Measurements from ENCODE around the gene FOXK1. TPM values are rescaled to one million over a fixed set of nuclear protein-coding genes. Genes with fewer than 3 reads are reported as not detected.

FOXK1 gene
- total RNA-seq, 2 experiments from 2014 or later, result 67.8 to 68.1 TPM

DNA sequence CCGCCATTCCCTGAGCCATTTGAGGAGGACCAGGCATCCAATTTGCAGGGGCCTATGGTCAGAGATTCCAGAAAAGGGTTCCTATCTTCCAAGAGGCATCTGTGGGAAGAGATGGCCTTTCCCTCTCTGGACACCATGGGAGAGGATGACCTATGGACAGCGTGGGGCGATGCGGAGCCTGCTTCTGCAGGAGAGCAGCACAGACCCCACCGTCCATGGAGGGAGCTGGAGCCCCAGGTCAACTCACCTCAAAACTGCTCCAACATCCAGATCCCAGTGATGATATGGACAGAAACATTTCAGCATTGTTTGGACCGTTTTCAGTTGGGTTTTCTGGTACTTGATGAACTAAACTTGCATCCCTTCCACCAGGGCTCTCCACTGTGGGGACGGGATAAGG, 34.0 kb upstream of the FOXK1 start:
- Mint-ChIP-seq H3K4me3 (no peak overlapping the region), H3K27ac (no peak overlapping the region), H3K27me3 (no peaks in the 10 kb centered on the region), H3K4me1 (ENCODE audit: low read depth) (no peaks in the 10 kb centered on the region), H3K9me3 (no peaks in the 10 kb centered on the region), H3K36me3 (ENCODE audit: low read depth) (no peaks in the 10 kb centered on the region)
- Histone ChIP-seq H3K27ac (ENCODE audit: low read depth in 1 of 2, low read length in 2 of 2) (no peak overlapping the region), H3K9me3 (ENCODE audit: control insufficient read depth in 1 of 2, insufficient read depth in 1 of 2, low read length in 2 of 2) (peaks cover 0 to 19% of the 10 kb centered on the region in 2 experiments), H3K4me1 (ENCODE audit: insufficient read depth, low read length) (no peaks in the 10 kb centered on the region), H3K4me3 (ENCODE audit: low read length) (no peak overlapping the region), H3K27me3 (ENCODE audit: control insufficient read depth in 1 of 2, insufficient read depth in 2 of 2, low read length in 2 of 2) (no peaks in the 10 kb centered on the region), H3K36me3 (ENCODE audit: insufficient read depth, low read length) (no peaks in the 10 kb centered on the region)
- DNase-seq (no peak), ATAC-seq (ENCODE audit: poor library complexity) (no peak)
- ChIA-PET POLR2A (no interaction called here), CTCF (interaction anchor here (0.6 kb wide), 1 partner anchor 126 kb away, joined by 3 read pairs; no protein-coding TSS in a partner anchor)
- intact Hi-C loops (cut with DNase I, micrococcal nuclease), result no loop called here
- TF ChIP-seq CTCF (IDR thresholded peaks at IDR 0.05), result no peak

GRCh38 chr7:4650433-4651047, 31.6 kb upstream of the FOXK1 start:
- Histone ChIP-seq H3K4me1 (ENCODE audit: insufficient read depth, low read length) (no peaks in the 10 kb centered on the region), H3K4me3 (ENCODE audit: low read length) (no peak overlapping the region), H3K36me3 (ENCODE audit: insufficient read depth, low read length) (no peaks in the 10 kb centered on the region), H3K27me3 (ENCODE audit: control insufficient read depth in 1 of 2, insufficient read depth in 2 of 2, low read length in 2 of 2) (no peaks in the 10 kb centered on the region), H3K9me3 (ENCODE audit: control insufficient read depth in 1 of 2, insufficient read depth in 1 of 2, low read length in 2 of 2) (peaks cover 0 to 19% of the 10 kb centered on the region in 2 experiments), H3K27ac (ENCODE audit: low read depth in 1 of 2, low read length in 2 of 2) (no peak overlapping the region)
- Mint-ChIP-seq H3K9me3 (no peaks in the 10 kb centered on the region), H3K36me3 (ENCODE audit: low read depth) (no peaks in the 10 kb centered on the region), H3K27me3 (no peaks in the 10 kb centered on the region), H3K27ac (no peak overlapping the region), H3K4me3 (no peak overlapping the region), H3K4me1 (ENCODE audit: low read depth) (no peaks in the 10 kb centered on the region)
- POLR2A ChIA-PET, result no interaction called here
- CTCF ChIA-PET, result no interaction called here
- ATAC-seq (ENCODE audit: poor library complexity) (no peak), DNase-seq (no peak)
- intact Hi-C loops (cut with DNase I, micrococcal nuclease), result no loop called here
- TF ChIP-seq CTCF (IDR thresholded peaks at IDR 0.05), result no peak

GRCh38 chr7:4653771-4654170, 28.3 kb upstream of the FOXK1 start:
- Histone ChIP-seq H3K4me1 (ENCODE audit: insufficient read depth, low read length) (no peaks in the 10 kb centered on the region), H3K9me3 (ENCODE audit: control insufficient read depth in 1 of 2, insufficient read depth in 1 of 2, low read length in 2 of 2) (peaks cover 0 to 22% of the 10 kb centered on the region in 2 experiments), H3K36me3 (ENCODE audit: insufficient read depth, low read length) (no peaks in the 10 kb centered on the region), H3K4me3 (ENCODE audit: low read length) (no peak overlapping the region), H3K27me3 (ENCODE audit: control insufficient read depth in 1 of 2, insufficient read depth in 2 of 2, low read length in 2 of 2) (no peaks in the 10 kb centered on the region), H3K27ac (ENCODE audit: low read depth in 1 of 2, low read length in 2 of 2) (no peak overlapping the region)
- no peak for TF ChIP-seq CTCF (IDR thresholded peaks at IDR 0.05)
- DNase-seq (no peak), ATAC-seq (ENCODE audit: poor library complexity) (no peak)
- Mint-ChIP-seq H3K4me1 (ENCODE audit: low read depth) (no peaks in the 10 kb centered on the region), H3K4me3 (no peak overlapping the region), H3K36me3 (ENCODE audit: low read depth) (no peaks in the 10 kb centered on the region), H3K27ac (no peak overlapping the region), H3K9me3 (peaks cover 2% of the 10 kb centered on the region), H3K27me3 (peaks cover 6% of the 10 kb centered on the region)
- CTCF ChIA-PET, result interaction anchor here (0.7 kb wide), 1 partner anchor 11 kb away, joined by 3 read pairs; no protein-coding TSS in a partner anchor
- POLR2A ChIA-PET, result no interaction called here
- intact Hi-C loops (cut with DNase I, micrococcal nuclease), result no loop called here

All from CD4-positive, alpha-beta T cell (primary cell).